Tibial artery (tissue), 4 donors: ENCODE measurements around the gene FSTL4.

Experiments
- DNase-seq, 2 donors: peaks; one replicate each; pipeline ENCODE4 v3.0.0-alpha.2; 2019
- H3K27ac ChIP-seq, 2 donors: fragments of 200-600 bp; sonication (generic) in 1 of 2; 1 replicate in 1 of 2; 2 replicates in 1 of 2; pipeline ENCODE4 v1.5.1; 2018 to 2019; ENCODE audit warnings: mild to moderate bottlenecking in 1 of 2
- H3K27me3 ChIP-seq, 2 donors: fragments of 200-600 bp; sonication (generic) in 1 of 2; one replicate each; pipeline versions ENCODE4 v1.5.1 to v1.6.0; 2016 to 2019
- H3K36me3 ChIP-seq, 3 donors: fragments of 200-600 bp; sonication (generic) in 2 of 3; one replicate each; pipeline ENCODE4 v1.5.1; 2016 to 2019; ENCODE audit warnings: mild to moderate bottlenecking in 2 of 3
- H3K4me1 ChIP-seq, 4 donors: fragments of 200-600 bp; sonication (generic) in 2 of 4; 1 replicate in 3 of 4; 2 replicates in 1 of 4; pipeline ENCODE4 v1.5.1; 2016 to 2019
- H3K4me3 ChIP-seq, 2 donors: fragments of 200-600 bp; sonication (generic) in 1 of 2; 1 replicate in 1 of 2; 2 replicates in 1 of 2; pipeline ENCODE4 v1.5.1; 2018 to 2019; ENCODE audit warnings: mild to moderate bottlenecking in 2 of 2
- H3K9me3 ChIP-seq, 3 donors: fragments of 200-600 bp; sonication (generic) in 1 of 3; one replicate each; pipeline ENCODE4 v1.5.1; 2016 to 2019
- CTCF ChIP-seq, 2 experiments: fragments of 200-600 bp in 1 of 2; fragments of 450-650 bp in 1 of 2; IDR thresholded peaks; one replicate each; pipeline ENCODE4 v1.5.1; 2017 to 2019; ENCODE audit warnings: antibody characterized with exemption in 2 of 2, mild to moderate bottlenecking in 1 of 2, moderate library complexity in 1 of 2
- intact Hi-C: fragments of 100-400 bp; cut with DNase I; formaldehyde crosslinking; loops from one replicate; pipeline ENCODE4 v1.15.0; 2023; ENCODE audit warnings: low total_unique reads

FSTL4 gene

GRCh38 chr5:133347039-133347438 is 265.3 kb downstream of the FSTL4 start:
- DNase-seq, result no peak
- Histone ChIP-seq H3K9me3 (peaks cover 0 to 6% (median 0%) of the 10 kb centered on the region in 3 donors), H3K27ac (no peak overlapping the region), H3K4me3 (no peak overlapping the region), H3K36me3 (no peaks in the 10 kb centered on the region), H3K4me1 (no peaks in the 10 kb centered on the region), H3K27me3 (peaks cover 0 to 6% of the 10 kb centered on the region in 2 donors)
- intact Hi-C loops, result no loop called here
- no peak for TF ChIP-seq CTCF (IDR thresholded peaks at IDR 0.05)

GRCh38 chr5:133344266-133344665 is 268.1 kb downstream of the FSTL4 start:
- Histone ChIP-seq H3K27ac (no peak overlapping the region), H3K4me3 (no peak overlapping the region), H3K27me3 (peaks cover 0 to 6% of the 10 kb centered on the region in 2 donors), H3K9me3 (peaks cover 0 to 6% (median 0%) of the 10 kb centered on the region in 3 donors), H3K36me3 (no peaks in the 10 kb centered on the region), H3K4me1 (no peaks in the 10 kb centered on the region)
- no peak for DNase-seq
- TF ChIP-seq CTCF (IDR thresholded peaks at IDR 0.05), result no peak
- intact Hi-C loops, result no loop called here

GRCh38 chr5:133343196-133343595 is 269.1 kb downstream of the FSTL4 start:
- Histone ChIP-seq H3K36me3 (no peaks in the 10 kb centered on the region), H3K9me3 (peaks cover 0 to 6% (median 0%) of the 10 kb centered on the region in 3 donors), H3K27ac (no peak overlapping the region), H3K27me3 (peaks cover 0 to 3% of the 10 kb centered on the region in 2 donors), H3K4me3 (no peak overlapping the region), H3K4me1 (no peaks in the 10 kb centered on the region)
- intact Hi-C loops, result no loop called here
- TF ChIP-seq CTCF (IDR thresholded peaks at IDR 0.05), result no peak
- DNase-seq, result peak in 1 of 2 donors; percentile 33

GRCh38 chr5:133341915-133342710 is 270.2 kb downstream of the FSTL4 start:
- no peaks in the 10 kb centered on the region for H3K27me3 ChIP-seq
- H3K9me3 ChIP-seq, result peaks cover 0 to 6% (median 0%) of the 10 kb centered on the region in 3 donors
- H3K4me1 ChIP-seq, result no peaks in the 10 kb centered on the region
- H3K27ac ChIP-seq, result no peak overlapping the region
- DNase-seq, result peak in 1 of 2 donors; percentile 34
- H3K4me3 ChIP-seq, result no peak overlapping the region
- no peaks in the 10 kb centered on the region for H3K36me3 ChIP-seq
- TF ChIP-seq CTCF (IDR thresholded peaks at IDR 0.05), result no peak
- intact Hi-C loops, result no loop called here

GRCh38 chr5:133341296-133341695 is 271.0 kb downstream of the FSTL4 start:
- H3K9me3 ChIP-seq, result peaks cover 0 to 6% (median 0%) of the 10 kb centered on the region in 3 donors
- DNase-seq, result peak in 1 of 2 donors; percentile 37
- H3K27ac ChIP-seq, result no peak overlapping the region
- no peak for TF ChIP-seq CTCF (IDR thresholded peaks at IDR 0.05)
- no peak overlapping the region for H3K4me3 ChIP-seq
- intact Hi-C loops, result no loop called here
- H3K4me1 ChIP-seq, result no peaks in the 10 kb centered on the region
- H3K27me3 ChIP-seq, result no peaks in the 10 kb centered on the region
- H3K36me3 ChIP-seq, result no peaks in the 10 kb centered on the region
